ENCODE results near the gene ZNF701.

GRCh38 chr19:52635786-52636570, 65.9 kb downstream of the ZNF701 start:
- TF ChIP-seq CTCF (IDR thresholded peaks at IDR 0.05), result no peak
- TF ChIP-seq POLR2A (IDR thresholded peaks at IDR 0.05; ENCODE audit: low read depth), result no peak
- TF ChIP-seq EP300 (IDR thresholded peaks at IDR 0.05), result no peak

Measured in esophagus muscularis mucosa (tissue), 4 donors.